GM23338 (cell line): ENCODE results near the gene ARL4D. TPM values are rescaled to one million over a fixed set of nuclear protein-coding genes. Genes with fewer than 3 reads are reported as not detected.

ENCODE experiments used
- ATAC-seq: fragments of 200-7000 bp; cut with Tn5 transposase; 3 replicates; pipeline ENCODE4 v1.9.1; 2020
- DNase-seq: peaks from one replicate; pipeline ENCODE4 v3.0.0-alpha.2; 2015; ENCODE audit warnings: low spot score
- H2AFZ ChIP-seq: fragments of 200-600 bp; sonication (generic); 2 replicates; pipeline ENCODE4 v1.8.0; 2016; ENCODE audit warnings: antibody characterized with exemption, mild to moderate bottlenecking, moderate library complexity
- H3F3A ChIP-seq: fragments of 200-600 bp; sonication (generic); replicated peaks from 2 replicates; pipeline ENCODE4 v1.8.0; 2017; ENCODE audit warnings: antibody characterized with exemption, mixed run types, low read depth
- H3K27ac ChIP-seq: fragments of 200-600 bp; sonication (generic); 2 replicates; pipeline ENCODE4 v1.6.1; 2016; ENCODE audit warnings: low read depth
- H3K27me3 ChIP-seq: fragments of 200-600 bp; sonication (generic); 2 replicates; pipeline ENCODE4 v1.8.0; 2016; ENCODE audit warnings: mild to moderate bottlenecking, mixed run types, moderate library complexity; ENCODE audit not compliant: insufficient read depth
- H3K36me3 ChIP-seq: fragments of 200-600 bp; sonication (generic); 2 replicates; pipeline ENCODE4 v1.8.0; 2016; ENCODE audit warnings: mild to moderate bottlenecking; ENCODE audit not compliant: insufficient read depth
- H3K4me1 ChIP-seq: fragments of 200-600 bp; sonication (generic); 2 replicates; pipeline ENCODE4 v1.8.0; 2016; ENCODE audit warnings: mild to moderate bottlenecking, moderate library complexity; ENCODE audit not compliant: insufficient read depth
- H3K4me2 ChIP-seq: fragments of 200-600 bp; sonication (generic); 2 replicates; pipeline ENCODE4 v1.7.1; 2017; ENCODE audit warnings: mixed run types
- H3K4me3 ChIP-seq: fragments of 200-600 bp; sonication (generic); 2 replicates; pipeline ENCODE4 v1.6.1; 2016; ENCODE audit warnings: mixed run types
- H3K79me2 ChIP-seq: fragments of 200-600 bp; sonication (generic); replicated peaks from 2 replicates; pipeline ENCODE4 v1.8.0; 2017; ENCODE audit warnings: mild to moderate bottlenecking; ENCODE audit not compliant: insufficient read depth
- H3K9me2 ChIP-seq: fragments of 200-600 bp; sonication (generic); 2 replicates; pipeline ENCODE4 v1.8.0; 2017; ENCODE audit not compliant: insufficient read depth
- H4K20me1 ChIP-seq: fragments of 200-600 bp; sonication (generic); replicated peaks from 2 replicates; pipeline ENCODE4 v1.8.0; 2017; ENCODE audit warnings: mild to moderate bottlenecking; ENCODE audit not compliant: insufficient read depth
- H3K27ac Mint-ChIP-seq: 2 replicates; pipeline ENCODE4 v1.8.0; 2020; ENCODE audit warnings: inconsistent platforms, mild to moderate bottlenecking, moderate library complexity, mixed read lengths
- H3K27me3 Mint-ChIP-seq: 3 replicates; pipeline ENCODE4 v1.8.0; 2022; ENCODE audit warnings: low read depth, mild to moderate bottlenecking, moderate library complexity, mixed read lengths, inconsistent platforms; ENCODE audit not compliant: insufficient read depth, poor library complexity
- H3K36me3 Mint-ChIP-seq: 3 replicates; pipeline ENCODE4 v1.8.0; 2021; ENCODE audit warnings: low read depth, mild to moderate bottlenecking, inconsistent platforms, moderate library complexity, mixed read lengths
- H3K4me1 Mint-ChIP-seq: 3 replicates; pipeline ENCODE4 v1.8.0; 2020; ENCODE audit warnings: mild to moderate bottlenecking, inconsistent platforms, mixed read lengths
- H3K4me3 Mint-ChIP-seq: 3 replicates; pipeline ENCODE4 v1.8.0; 2021; ENCODE audit warnings: moderate library complexity, mild to moderate bottlenecking, inconsistent platforms, mixed read lengths
- H3K9me3 Mint-ChIP-seq: 3 replicates; pipeline ENCODE4 v1.8.0; 2020; ENCODE audit warnings: moderate library complexity, mild to moderate bottlenecking, inconsistent platforms, mixed read lengths
- CREB1 ChIP-seq: fragments of 250-450 bp; sonication (Bioruptor Pico); IDR thresholded peaks from 2 replicates; pipeline ENCODE4 v1.5.0; 2020; ENCODE audit warnings: low read depth, mild to moderate bottlenecking, moderate library complexity
- EZH2 ChIP-seq: fragments of 200-600 bp; sonication (generic); IDR thresholded peaks from one replicate; pipeline ENCODE4 v1.8.0; 2017; ENCODE audit warnings: antibody characterized with exemption, mild to moderate bottlenecking, low read depth; ENCODE audit not compliant: unreplicated experiment
- EZH2phosphoT487 ChIP-seq: fragments of 200-600 bp; sonication (generic); IDR thresholded peaks from one replicate; pipeline ENCODE4 v1.8.1; 2018; ENCODE audit warnings: antibody characterized with exemption; ENCODE audit not compliant: unreplicated experiment
- JUNB ChIP-seq: IDR thresholded peaks from one replicate; pipeline ENCODE4 v1.6.1; 2016; ENCODE audit warnings: antibody characterized with exemption; ENCODE audit not compliant: unreplicated experiment
- NANOG ChIP-seq: IDR thresholded peaks from 2 replicates; pipeline ENCODE4 v1.6.1; 2016; ENCODE audit warnings: antibody characterized with exemption, borderline replicate concordance
- POLR2AphosphoS5 ChIP-seq: IDR thresholded peaks from 2 replicates; pipeline ENCODE4 v1.6.1; 2016; ENCODE audit warnings: antibody characterized with exemption, low read depth
- STAT1 ChIP-seq: IDR thresholded peaks from one replicate; pipeline ENCODE4 v1.6.1; 2016; ENCODE audit warnings: antibody characterized with exemption; ENCODE audit not compliant: unreplicated experiment
- ZNF114 ChIP-seq: fragments of 250-450 bp; sonication (Bioruptor Pico); IDR thresholded peaks from 2 replicates; pipeline ENCODE4 v1.5.0; 2020; ENCODE audit warnings: mild to moderate bottlenecking, moderate library complexity
- ZNF331 ChIP-seq: fragments of 250-450 bp; sonication (Bioruptor Pico); IDR thresholded peaks from 2 replicates; pipeline ENCODE4 v1.5.0; 2020; ENCODE audit warnings: low read depth, mild to moderate bottlenecking, moderate library complexity
- polyA plus RNA-seq: library from polyadenylated mRNA; unstranded; fragments of >200 nt; fragmentation: Nextera tagmentation; extraction: Ambion mirVana; gene quantifications from 2 replicates; pipeline ENCODE4 v1.2.1, GENCODE V29; 2016
- total RNA-seq: library from RNA; depleted of rRNA; stranded (reverse); fragments of >200 nt; shearing (Covaris generic); gene quantifications from 2 replicates; pipeline ENCODE4 v1.2.3, GENCODE V29; 2014
- TF ChIP-seq, protein P1 (sequence below): IDR thresholded peaks from one replicate; pipeline ENCODE4 v1.6.1; 2018; ENCODE audit warnings: antibody characterized with exemption; ENCODE audit not compliant: unreplicated experiment
- TF ChIP-seq, protein P2 (sequence below): IDR thresholded peaks from 2 replicates; pipeline ENCODE4 v1.6.1; 2016; ENCODE audit warnings: antibody characterized with exemption
- TF ChIP-seq, protein P3 (sequence below), 2 experiments: fragments of 200-600 bp in 1 of 2; sonication (generic) in 1 of 2; conservative IDR thresholded peaks; 2 replicates each; pipeline versions ENCODE4 v1.5.1 to v1.6.1; 2016 to 2017; ENCODE audit warnings: antibody characterized with exemption in 2 of 2, low read depth in 2 of 2, mild to moderate bottlenecking in 2 of 2, moderate library complexity in 1 of 2

ARL4D gene
- total and polyA plus RNA-seq, 2 experiments from 2014 or later, result 8.7 to 9.5 TPM

DNA sequence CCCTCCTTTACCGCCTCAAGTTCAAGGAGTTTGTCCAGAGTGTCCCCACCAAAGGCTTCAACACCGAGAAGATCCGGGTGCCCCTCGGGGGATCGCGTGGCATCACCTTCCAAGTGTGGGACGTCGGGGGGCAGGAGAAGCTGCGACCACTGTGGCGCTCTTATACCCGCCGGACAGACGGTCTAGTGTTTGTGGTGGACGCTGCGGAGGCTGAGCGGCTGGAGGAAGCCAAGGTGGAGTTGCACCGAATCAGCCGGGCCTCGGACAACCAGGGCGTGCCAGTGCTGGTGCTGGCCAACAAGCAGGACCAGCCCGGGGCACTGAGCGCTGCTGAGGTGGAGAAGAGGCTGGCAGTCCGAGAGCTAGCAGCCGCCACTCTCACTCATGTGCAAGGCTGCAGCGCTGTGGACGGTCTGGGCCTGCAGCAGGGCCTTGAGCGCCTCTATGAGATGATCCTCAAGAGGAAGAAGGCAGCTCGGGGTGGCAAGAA is 1.1 kb downstream of the ARL4D start:
- ATAC-seq, result no peak
- Histone ChIP-seq H3K9me2 (no peaks in the 10 kb centered on the region), H3K4me3 (peak overlapping the region; percentile 91), H3F3A (0 out of 2 replicates have a peak, but pooled peaks cover 3% of the 10 kb centered on the region), H3K4me2 (peak overlapping the region; percentile 77), H3K27me3 (no peaks in the 10 kb centered on the region), H2AFZ (no peak overlapping the region), H3K79me2 (no peaks in the 10 kb centered on the region), H4K20me1 (0 out of 2 replicates have a peak, but pooled peaks cover 4% of the 10 kb centered on the region), H3K27ac (no peak overlapping the region), H3K36me3 (no peaks in the 10 kb centered on the region), H3K4me1 (0 out of 2 replicates have a peak, but pooled peaks cover 4% of the 10 kb centered on the region)
- H3K4me1 Mint-ChIP-seq, result peaks cover 9% of the 10 kb centered on the region
- H3K27ac Mint-ChIP-seq, result no peak overlapping the region
- DNase-seq, result no peak
- H3K36me3 Mint-ChIP-seq, result peaks cover 4% of the 10 kb centered on the region; the same call in 2 of the 3 replicates
- no peak for TF ChIP-seq STAT1
- no peak for TF ChIP-seq NANOG
- no peak for TF ChIP-seq ZNF114 (CRISPR knock-in tag)
- no peak for TF ChIP-seq EZH2
- TF ChIP-seq, protein P1, sequence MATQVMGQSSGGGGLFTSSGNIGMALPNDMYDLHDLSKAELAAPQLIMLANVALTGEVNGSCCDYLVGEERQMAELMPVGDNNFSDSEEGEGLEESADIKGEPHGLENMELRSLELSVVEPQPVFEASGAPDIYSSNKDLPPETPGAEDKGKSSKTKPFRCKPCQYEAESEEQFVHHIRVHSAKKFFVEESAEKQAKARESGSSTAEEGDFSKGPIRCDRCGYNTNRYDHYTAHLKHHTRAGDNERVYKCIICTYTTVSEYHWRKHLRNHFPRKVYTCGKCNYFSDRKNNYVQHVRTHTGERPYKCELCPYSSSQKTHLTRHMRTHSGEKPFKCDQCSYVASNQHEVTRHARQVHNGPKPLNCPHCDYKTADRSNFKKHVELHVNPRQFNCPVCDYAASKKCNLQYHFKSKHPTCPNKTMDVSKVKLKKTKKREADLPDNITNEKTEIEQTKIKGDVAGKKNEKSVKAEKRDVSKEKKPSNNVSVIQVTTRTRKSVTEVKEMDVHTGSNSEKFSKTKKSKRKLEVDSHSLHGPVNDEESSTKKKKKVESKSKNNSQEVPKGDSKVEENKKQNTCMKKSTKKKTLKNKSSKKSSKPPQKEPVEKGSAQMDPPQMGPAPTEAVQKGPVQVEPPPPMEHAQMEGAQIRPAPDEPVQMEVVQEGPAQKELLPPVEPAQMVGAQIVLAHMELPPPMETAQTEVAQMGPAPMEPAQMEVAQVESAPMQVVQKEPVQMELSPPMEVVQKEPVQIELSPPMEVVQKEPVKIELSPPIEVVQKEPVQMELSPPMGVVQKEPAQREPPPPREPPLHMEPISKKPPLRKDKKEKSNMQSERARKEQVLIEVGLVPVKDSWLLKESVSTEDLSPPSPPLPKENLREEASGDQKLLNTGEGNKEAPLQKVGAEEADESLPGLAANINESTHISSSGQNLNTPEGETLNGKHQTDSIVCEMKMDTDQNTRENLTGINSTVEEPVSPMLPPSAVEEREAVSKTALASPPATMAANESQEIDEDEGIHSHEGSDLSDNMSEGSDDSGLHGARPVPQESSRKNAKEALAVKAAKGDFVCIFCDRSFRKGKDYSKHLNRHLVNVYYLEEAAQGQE, result no peak
- no peak for TF ChIP-seq POLR2AphosphoS5
- TF ChIP-seq EZH2phosphoT487, result no peak
- H3K27me3 Mint-ChIP-seq, result peaks cover 14% of the 10 kb centered on the region
- H3K9me3 Mint-ChIP-seq, result no peaks in the 10 kb centered on the region
- peak overlapping the region; percentile 89 for H3K4me3 Mint-ChIP-seq

DNA sequence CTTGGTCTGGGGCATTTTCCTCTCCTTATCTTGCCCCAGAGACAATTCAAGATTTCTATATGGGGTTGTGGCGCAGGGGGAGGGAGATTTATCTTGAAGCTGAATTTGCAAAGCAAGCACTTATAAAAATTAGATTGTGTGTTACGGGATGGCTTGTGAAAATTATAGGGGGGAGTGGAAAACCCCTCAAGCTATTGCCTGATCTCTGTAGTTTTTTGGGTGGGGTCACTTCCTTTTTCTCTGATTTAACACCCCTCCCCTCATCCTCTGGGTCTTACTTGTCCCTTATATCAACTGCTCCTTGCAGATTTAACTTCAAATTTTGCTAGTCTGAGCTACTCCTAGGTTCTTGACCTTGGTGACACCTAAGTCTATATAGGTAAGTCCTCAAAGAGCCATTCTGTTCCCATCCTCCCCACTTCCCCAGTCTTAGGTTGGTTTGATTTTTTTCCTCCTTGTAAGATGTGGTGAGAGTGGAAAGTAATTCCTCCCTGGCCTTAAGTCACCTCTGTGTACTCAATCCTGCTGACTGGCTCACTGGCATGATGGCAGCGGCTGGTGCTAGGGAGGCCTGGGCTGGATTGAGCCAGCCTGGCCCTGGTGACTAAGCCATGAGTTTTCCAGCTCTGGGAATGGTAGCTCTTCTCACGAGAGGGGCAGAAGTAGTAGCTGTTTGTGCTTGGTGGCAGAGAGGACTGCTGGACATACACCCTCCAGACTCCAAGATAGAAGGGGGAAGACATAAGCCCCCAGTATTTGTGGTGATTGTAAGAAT is 2.3 kb downstream of the ARL4D start:
- H3K4me1 Mint-ChIP-seq, result peaks cover 9% of the 10 kb centered on the region
- DNase-seq, result no peak
- H3K4me3 Mint-ChIP-seq, result peak overlapping the region; percentile 51; the same call in 1 of the 3 replicates
- H2AFZ ChIP-seq, result no peak overlapping the region
- H3F3A ChIP-seq, result no peaks in the 10 kb centered on the region
- no peak overlapping the region for H3K4me3 ChIP-seq
- 0 out of 2 replicates have a peak, but pooled peaks cover 4% of the 10 kb centered on the region for H4K20me1 ChIP-seq
- no peak for ATAC-seq
- no peak overlapping the region for H3K4me2 ChIP-seq
- H3K27me3 ChIP-seq, result no peaks in the 10 kb centered on the region
- no peaks in the 10 kb centered on the region for H3K36me3 ChIP-seq
- 0 out of 2 replicates have a peak, but pooled peaks cover 4% of the 10 kb centered on the region for H3K4me1 ChIP-seq
- peaks cover 14% of the 10 kb centered on the region for H3K27me3 Mint-ChIP-seq
- H3K36me3 Mint-ChIP-seq, result peaks cover 4% of the 10 kb centered on the region; the same call in 2 of the 3 replicates
- no peaks in the 10 kb centered on the region for H3K79me2 ChIP-seq
- no peaks in the 10 kb centered on the region for H3K9me2 ChIP-seq
- H3K9me3 Mint-ChIP-seq, result no peaks in the 10 kb centered on the region
- H3K27ac Mint-ChIP-seq, result no peak overlapping the region
- H3K27ac ChIP-seq, result no peak overlapping the region
- TF ChIP-seq ZNF331 (no peak), EZH2phosphoT487 (no peak), EZH2 (no peak), NANOG (no peak), STAT1 (no peak), POLR2AphosphoS5 (no peak), CREB1 (no peak), JUNB (no peak), ZNF114 (CRISPR knock-in tag) (no peak)
- TF ChIP-seq, protein P1, result no peak
- TF ChIP-seq, protein P2, sequence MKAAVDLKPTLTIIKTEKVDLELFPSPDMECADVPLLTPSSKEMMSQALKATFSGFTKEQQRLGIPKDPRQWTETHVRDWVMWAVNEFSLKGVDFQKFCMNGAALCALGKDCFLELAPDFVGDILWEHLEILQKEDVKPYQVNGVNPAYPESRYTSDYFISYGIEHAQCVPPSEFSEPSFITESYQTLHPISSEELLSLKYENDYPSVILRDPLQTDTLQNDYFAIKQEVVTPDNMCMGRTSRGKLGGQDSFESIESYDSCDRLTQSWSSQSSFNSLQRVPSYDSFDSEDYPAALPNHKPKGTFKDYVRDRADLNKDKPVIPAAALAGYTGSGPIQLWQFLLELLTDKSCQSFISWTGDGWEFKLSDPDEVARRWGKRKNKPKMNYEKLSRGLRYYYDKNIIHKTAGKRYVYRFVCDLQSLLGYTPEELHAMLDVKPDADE, result no peak
- TF ChIP-seq, protein P3, sequence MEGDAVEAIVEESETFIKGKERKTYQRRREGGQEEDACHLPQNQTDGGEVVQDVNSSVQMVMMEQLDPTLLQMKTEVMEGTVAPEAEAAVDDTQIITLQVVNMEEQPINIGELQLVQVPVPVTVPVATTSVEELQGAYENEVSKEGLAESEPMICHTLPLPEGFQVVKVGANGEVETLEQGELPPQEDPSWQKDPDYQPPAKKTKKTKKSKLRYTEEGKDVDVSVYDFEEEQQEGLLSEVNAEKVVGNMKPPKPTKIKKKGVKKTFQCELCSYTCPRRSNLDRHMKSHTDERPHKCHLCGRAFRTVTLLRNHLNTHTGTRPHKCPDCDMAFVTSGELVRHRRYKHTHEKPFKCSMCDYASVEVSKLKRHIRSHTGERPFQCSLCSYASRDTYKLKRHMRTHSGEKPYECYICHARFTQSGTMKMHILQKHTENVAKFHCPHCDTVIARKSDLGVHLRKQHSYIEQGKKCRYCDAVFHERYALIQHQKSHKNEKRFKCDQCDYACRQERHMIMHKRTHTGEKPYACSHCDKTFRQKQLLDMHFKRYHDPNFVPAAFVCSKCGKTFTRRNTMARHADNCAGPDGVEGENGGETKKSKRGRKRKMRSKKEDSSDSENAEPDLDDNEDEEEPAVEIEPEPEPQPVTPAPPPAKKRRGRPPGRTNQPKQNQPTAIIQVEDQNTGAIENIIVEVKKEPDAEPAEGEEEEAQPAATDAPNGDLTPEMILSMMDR (conservative IDR thresholded peaks at IDR 0.05; ENCODE audit: low read depth in 2 of 2), result no peak
